ENCODE results near the gene TMEM129.

TMEM129 gene

GRCh38 chr4:1722551-1723118, 1.5 kb upstream of the TMEM129 start:
- peaks cover 31% of the 10 kb centered on the region for H3F3A ChIP-seq (ENCODE audit: control insufficient read depth, insufficient read depth)
- H3K4me1 ChIP-seq (ENCODE audit: control insufficient read depth, low read length) = peaks cover 65% of the 10 kb centered on the region
- peak overlapping the region; percentile 95 for H3K27ac ChIP-seq (ENCODE audit: low read depth, low read length)
- no peaks in the 10 kb centered on the region for H3K9me3 ChIP-seq (ENCODE audit: control insufficient read depth, insufficient read depth, low read length)
- H3K36me3 ChIP-seq (ENCODE audit: control insufficient read depth, low read length) = peaks cover 78% of the 10 kb centered on the region
- peaks cover 89% of the 10 kb centered on the region for H3K79me2 ChIP-seq (ENCODE audit: control insufficient read depth, low read length)
- no peaks in the 10 kb centered on the region for H3K9me2 ChIP-seq (replicated peaks; ENCODE audit: control insufficient read depth, low read length)
- H3K4me3 ChIP-seq (ENCODE audit: low read length) = peak overlapping the region; percentile 79
- H3K27me3 ChIP-seq (ENCODE audit: control insufficient read depth, low read length) = no peaks in the 10 kb centered on the region
- H3K4me2 ChIP-seq (ENCODE audit: low read length) = peak overlapping the region; percentile 88
- H4K20me1 ChIP-seq (ENCODE audit: control insufficient read depth, insufficient read depth, low read depth, low read length) = peaks cover 32% of the 10 kb centered on the region
- TF ChIP-seq CTCF (IDR thresholded peaks at IDR 0.05; ENCODE audit: low read depth, low read length, poor library complexity, severe bottlenecking) = peak; percentile 23
- TF ChIP-seq EZH2phosphoT487 (IDR thresholded peaks at IDR 0.05; ENCODE audit: borderline replicate concordance, low read length) = no peak

- H3K27me3 ChIP-seq (ENCODE audit: control insufficient read depth, low read length) = no peaks in the 10 kb centered on the region
- H3K4me3 ChIP-seq (ENCODE audit: low read length) = peak overlapping the region; percentile 79
- H3K4me2 ChIP-seq (ENCODE audit: low read length) = peak overlapping the region; percentile 88
- H3K9me3 ChIP-seq (ENCODE audit: control insufficient read depth, insufficient read depth, low read length) = no peaks in the 10 kb centered on the region
- peaks cover 78% of the 10 kb centered on the region for H3K36me3 ChIP-seq (ENCODE audit: control insufficient read depth, low read length)
- H4K20me1 ChIP-seq (ENCODE audit: control insufficient read depth, insufficient read depth, low read depth, low read length) = peaks cover 31% of the 10 kb centered on the region
- H3K27ac ChIP-seq (ENCODE audit: low read depth, low read length) = peak overlapping the region; percentile 95
- H3F3A ChIP-seq (ENCODE audit: control insufficient read depth, insufficient read depth) = peaks cover 31% of the 10 kb centered on the region
- H3K9me2 ChIP-seq (replicated peaks; ENCODE audit: control insufficient read depth, low read length) = no peaks in the 10 kb centered on the region
- TF ChIP-seq EZH2phosphoT487 (IDR thresholded peaks at IDR 0.05; ENCODE audit: borderline replicate concordance, low read length) (no peak), CTCF (IDR thresholded peaks at IDR 0.05; ENCODE audit: low read depth, low read length, poor library complexity, severe bottlenecking) (no peak)
- peaks cover 89% of the 10 kb centered on the region for H3K79me2 ChIP-seq (ENCODE audit: control insufficient read depth, low read length)
- H3K4me1 ChIP-seq (ENCODE audit: control insufficient read depth, low read length) = peaks cover 72% of the 10 kb centered on the region
Measured at GRCh38 chr4:1721666-1722550, 785 bp upstream of the TMEM129 start.

- Histone ChIP-seq H3K27ac (ENCODE audit: low read depth, low read length) (peak overlapping the region; percentile 96), H3K79me2 (ENCODE audit: control insufficient read depth, low read length) (peaks cover 88% of the 10 kb centered on the region), H3K4me3 (ENCODE audit: low read length) (peak overlapping the region; percentile 92), H3K4me1 (ENCODE audit: control insufficient read depth, low read length) (peaks cover 75% of the 10 kb centered on the region), H3K4me2 (ENCODE audit: low read length) (peak overlapping the region; percentile 91), H3K27me3 (ENCODE audit: control insufficient read depth, low read length) (no peaks in the 10 kb centered on the region), H3K9me2 (replicated peaks; ENCODE audit: control insufficient read depth, low read length) (no peaks in the 10 kb centered on the region), H3K9me3 (ENCODE audit: control insufficient read depth, insufficient read depth, low read length) (no peaks in the 10 kb centered on the region), H4K20me1 (ENCODE audit: control insufficient read depth, insufficient read depth, low read depth, low read length) (peaks cover 21% of the 10 kb centered on the region), H3K36me3 (ENCODE audit: control insufficient read depth, low read length) (peaks cover 77% of the 10 kb centered on the region), H3F3A (ENCODE audit: control insufficient read depth, insufficient read depth) (peaks cover 39% of the 10 kb centered on the region)
- TF ChIP-seq EZH2phosphoT487 (IDR thresholded peaks at IDR 0.05; ENCODE audit: borderline replicate concordance, low read length) = no peak
- no peak for TF ChIP-seq CTCF (IDR thresholded peaks at IDR 0.05; ENCODE audit: low read depth, low read length, poor library complexity, severe bottlenecking)
Measured at GRCh38 chr4:1720163-1720983, 750 bp downstream of the TMEM129 start.
